Middle frontal gyrus (tissue), 1 donor: Measurements from ENCODE around the gene SMCHD1.
"Not testable (repeated sequence)": the region's sequence is repeated elsewhere in the genome, so short reads cannot be mapped to it uniquely, and the experiment has no call there.

Experiments used
- DNase-seq: peaks from one replicate; pipeline ENCODE4 v3.0.0-alpha.2; 2015; ENCODE audit warnings: low spot score; ENCODE audit errors: extremely low spot score

The SMCHD1 gene

DNA sequence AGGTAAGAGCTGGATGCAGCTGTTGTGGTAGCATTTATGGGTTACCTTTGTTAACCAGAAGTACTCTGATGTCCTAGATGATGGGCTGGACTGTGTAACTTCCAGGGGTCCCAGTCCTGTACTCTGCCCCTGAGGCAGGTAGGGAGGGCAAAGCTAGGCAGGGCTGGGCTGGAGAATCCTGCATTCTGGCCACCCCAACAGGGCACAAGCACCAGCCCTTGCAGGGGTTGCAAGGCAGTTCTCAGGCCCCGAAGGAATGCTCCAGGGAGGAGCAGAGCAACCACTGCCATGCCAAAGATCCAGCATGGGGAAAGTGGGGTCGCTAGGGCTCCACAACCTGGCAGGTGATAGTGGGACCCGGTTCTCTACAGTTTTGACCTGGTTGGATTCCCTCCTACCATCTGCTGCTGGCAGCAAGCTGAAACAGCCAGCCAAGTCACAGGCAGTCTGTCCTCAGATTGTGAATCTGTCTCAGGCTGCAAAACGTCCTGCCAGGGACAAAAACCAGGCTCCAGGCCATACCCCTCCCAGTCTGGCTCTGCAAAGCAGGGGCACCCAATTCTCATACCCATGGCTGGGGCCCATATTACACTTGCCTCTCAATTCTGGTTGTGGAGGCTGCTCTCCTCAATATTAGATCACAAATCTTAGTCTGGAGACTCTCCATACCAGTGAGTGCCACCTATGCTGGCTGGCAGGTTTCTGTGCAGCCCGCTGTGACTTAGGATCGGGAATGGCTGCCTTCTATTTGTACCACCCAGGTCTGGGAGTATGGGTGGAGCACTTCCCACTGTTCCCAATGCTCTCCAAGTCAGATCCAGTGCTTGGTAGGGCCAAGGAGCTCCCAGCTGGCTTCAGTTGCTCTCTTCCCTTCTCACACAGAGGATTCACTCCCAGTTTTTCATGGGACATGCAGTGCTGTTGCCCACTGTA, 61.1 kb downstream of the SMCHD1 start:
- DNase-seq = no peak

DNA sequence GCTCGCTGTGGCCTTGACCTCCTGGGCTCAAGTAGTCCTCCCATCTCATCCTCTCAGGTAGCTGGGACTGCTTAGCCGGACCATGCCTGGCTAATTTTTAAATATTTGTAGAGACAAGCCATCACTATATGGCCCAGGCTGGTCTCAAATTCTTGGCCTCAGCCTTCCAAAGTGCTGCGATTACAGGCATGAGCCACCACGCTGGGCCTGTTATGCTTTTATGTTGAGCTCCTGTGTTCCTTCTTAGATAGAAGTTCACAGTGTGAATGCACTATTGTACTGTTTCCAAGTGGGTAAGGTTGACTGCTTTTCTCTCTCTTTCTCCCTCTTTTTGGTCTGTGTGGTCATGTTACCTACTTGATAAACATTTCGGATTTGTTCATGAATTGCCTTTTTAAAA, 61.9 kb downstream of the SMCHD1 start:
- DNase-seq = no peak

DNA sequence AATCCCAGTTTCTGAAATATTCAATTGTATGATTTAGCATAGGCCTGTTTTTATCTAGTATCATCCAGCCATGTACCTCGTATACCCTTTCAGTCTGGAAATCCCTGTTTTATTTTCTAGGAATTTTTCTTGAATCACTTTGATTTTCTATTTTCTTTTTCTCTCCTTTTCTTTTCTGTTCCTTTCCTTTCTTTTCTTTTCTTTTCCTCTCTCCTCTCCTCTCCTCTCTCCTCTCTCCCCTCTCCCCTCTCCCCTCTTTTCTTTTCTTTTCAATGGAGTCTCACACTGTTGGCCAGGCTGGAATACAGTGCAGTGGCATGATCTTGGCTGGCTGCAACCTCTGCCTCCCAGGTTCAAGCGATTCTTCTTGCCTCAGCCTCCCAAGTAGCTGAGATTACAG, 63.5 kb downstream of the SMCHD1 start:
- DNase-seq = no peak

DNA sequence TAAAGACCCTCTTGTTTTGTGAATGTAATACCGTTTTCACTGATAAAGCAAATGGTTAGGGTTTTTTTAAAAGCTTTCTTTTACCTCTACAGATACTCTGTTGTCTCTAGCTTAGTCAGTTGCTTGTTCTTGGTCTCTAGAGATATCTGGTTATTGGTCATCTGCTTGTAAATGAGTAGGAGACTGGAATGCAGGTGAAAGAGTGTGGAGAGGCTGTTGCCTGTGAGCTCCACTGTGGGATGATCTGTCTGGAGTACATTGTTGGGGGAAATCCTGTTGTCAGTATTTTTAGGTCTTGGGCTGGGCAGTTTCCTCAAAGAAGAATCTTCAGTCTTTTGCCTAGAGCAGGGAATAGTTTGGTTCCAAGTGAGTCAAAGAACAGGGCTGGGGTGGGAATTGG, 67.7 kb downstream of the SMCHD1 start:
- no peak for DNase-seq

DNA sequence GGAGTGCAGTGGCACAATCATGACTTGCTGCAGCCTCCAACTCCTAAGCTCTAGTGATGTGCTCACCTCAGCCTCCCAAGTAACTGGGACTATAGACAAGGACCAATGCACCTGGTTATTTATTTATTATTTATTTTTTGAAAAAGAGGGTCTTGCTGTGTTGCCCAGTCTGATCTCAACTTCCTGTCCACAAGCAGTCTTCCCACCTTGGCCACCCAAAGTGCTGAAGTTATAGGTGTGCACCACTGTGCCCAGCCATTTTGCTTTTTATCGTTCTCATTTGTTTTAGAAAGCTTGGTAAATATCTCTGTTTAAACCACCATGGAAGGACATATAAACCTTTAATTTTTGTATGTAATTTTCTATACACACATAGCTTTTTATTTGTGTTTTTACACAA, 74.2 kb downstream of the SMCHD1 start:
- DNase-seq = no peak

DNA sequence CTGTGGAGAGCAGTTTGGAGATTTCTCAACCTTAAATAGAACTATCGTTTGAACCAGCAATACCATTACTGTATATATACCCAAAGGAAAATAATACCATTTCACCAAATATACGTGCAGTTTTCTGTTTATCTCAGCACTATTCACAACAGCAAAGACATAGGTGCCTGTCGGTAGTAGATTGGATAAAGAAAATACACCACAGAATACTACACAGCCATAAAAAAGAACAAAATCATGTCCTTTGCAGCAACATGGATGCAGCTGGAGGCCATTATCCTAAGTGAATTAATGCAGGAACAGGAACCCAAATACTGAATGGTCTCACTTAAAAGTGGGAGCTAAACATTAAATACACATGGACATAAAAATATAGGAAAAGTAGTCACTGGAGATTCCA, 81.3 kb downstream of the SMCHD1 start:
- no peak for DNase-seq

DNA sequence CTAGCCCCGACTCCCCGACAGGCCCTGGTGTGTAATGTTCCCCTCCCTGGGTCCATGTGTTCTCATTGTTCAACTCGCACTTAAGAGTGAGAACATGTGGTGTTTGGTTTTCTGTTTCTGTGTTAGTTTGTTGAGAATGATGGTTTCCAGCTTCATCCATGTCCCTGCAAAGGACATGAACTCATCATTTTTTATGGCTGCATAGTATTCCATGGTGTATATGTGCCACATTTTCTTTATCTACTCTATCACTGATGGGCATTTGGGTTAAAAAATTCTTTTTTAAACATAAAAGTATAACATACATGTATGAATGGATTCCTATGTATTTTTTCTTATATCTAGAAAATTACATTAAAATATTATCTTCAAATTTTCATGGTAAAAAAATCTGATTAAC, 84.6 kb downstream of the SMCHD1 start:
- not testable (repeated sequence) for DNase-seq

DNA sequence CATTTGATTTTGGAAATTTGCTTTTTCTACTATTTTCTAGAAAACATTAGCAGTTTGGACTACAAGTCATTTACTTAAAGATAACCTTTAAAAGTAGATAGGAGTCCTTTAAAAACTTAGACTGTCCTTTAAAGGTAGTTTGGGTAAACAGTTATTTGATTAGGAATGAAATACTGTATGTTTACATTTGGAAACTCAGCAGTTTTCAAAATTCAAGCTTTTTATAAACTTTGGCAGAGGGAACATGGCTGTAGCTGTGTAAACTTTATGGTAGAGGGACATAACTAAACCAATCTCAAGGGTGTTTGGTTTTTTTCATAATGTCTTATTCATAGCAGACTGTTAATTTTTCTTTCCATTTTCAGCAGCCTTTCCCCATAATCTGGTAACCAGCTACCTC, 90.7 kb downstream of the SMCHD1 start:
- DNase-seq = no peak

DNA sequence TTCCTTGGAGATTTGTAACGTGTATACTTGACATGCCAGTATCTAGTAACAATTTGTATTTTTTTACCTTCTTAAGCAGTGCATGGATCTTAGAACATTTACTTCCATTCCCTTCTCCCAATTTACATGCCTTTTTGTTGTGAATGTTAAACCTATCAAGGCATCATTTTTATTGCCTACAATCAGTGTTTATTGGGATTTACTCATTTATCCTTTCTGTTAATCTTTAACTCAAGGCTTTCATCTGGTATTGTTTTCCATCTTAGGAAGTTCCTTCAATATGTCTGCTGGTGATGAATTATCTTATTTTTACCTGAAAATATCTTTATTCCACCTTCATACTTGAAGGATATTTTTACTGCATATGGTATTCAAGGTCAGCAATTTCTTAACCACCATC, 102.8 kb downstream of the SMCHD1 start:
- no peak for DNase-seq

DNA sequence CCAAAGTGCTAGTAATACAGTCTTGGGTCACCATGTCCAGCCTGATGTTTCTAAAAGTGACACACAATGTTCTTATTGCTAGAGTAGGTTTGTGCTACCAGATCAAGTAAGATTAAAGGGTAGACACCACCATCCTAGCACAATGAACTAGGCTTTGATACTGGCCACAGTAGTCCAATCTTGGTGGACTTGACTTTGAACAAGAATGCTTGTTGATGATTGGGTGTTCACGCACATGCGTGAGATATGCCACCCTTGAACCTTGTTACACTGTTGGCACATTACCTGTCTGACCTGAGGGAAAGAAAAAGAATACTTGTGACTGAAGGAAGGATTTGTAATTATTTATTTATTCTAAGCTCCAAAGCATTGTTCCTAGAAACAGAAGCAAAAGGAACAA, 119.1 kb downstream of the SMCHD1 start:
- no peak for DNase-seq

DNA sequence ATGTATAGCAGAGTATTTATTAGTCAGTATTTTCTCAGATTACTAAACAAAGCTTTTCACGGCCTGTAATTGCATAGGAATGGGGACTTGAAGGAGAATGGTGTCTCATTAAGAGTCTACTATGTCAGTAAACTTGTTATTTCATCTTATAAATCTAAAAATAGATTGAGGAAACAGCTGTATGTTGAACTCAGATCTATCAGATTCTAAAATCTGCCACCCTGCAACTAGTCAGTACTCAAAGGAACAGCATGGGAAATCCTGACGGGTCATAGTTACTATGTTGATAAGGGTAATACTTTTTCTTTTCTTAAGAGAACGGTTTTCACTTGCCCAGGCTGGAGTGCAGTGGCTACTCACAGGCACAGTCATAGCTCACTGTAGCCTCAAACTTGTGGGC, 121.1 kb downstream of the SMCHD1 start:
- DNase-seq = no peak

DNA sequence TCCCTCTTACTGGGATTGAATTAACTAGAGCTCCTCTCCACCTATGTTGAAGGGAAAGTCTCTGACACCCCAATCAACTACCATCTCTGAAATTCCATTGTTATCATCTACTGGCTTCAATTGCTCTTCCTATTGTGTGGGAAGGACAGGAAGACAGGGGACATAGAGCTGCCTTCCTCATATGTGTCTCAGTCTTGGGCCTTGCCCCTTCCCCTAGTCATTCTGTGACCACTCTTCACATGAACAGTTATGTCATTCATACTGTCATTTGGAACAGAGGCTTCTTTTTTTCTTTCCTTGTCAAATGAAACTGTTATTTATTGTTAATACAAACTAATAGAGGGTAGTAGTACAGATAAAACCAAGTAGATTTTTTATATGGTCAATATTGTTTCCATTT, 121.7 kb downstream of the SMCHD1 start:
- DNase-seq = no peak

DNA sequence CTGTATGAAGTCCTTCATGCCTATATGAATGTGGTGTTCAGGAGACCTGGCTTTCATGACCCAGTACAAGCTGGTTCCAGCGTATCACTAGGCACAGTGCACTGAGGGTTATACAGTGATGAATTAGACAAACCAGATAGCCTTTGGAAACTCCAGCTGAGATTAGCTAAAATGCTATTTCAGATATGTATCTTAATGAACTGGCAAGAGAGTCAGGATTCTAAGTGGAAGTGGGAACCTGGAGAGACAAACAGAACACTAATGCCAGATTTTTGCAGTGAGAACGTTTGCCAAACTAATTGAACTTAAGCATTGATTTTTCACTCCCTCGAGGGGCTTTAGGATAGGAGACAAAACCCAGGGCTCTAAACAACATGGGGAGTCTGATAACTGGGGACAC, 125.2 kb downstream of the SMCHD1 start:
- DNase-seq = no peak

DNA sequence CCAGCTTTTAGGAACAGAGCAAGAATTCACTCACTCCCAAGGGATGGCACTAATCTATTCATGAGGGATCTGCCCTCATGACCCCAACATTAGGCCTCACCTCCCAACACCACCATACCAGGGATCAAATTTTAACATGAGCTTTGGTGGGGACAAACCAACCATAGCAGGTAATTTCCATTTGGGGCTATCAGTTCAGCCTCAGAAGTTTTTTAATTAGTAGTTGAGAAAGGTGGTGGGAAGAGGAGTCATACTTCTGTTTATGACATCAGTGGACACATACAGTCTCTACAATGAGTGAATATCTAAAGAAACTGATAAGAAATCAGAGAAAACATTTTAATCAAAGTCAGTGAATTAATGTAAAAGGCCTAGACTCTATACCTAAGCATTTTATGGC, 131.7 kb downstream of the SMCHD1 start:
- DNase-seq = no peak

DNA sequence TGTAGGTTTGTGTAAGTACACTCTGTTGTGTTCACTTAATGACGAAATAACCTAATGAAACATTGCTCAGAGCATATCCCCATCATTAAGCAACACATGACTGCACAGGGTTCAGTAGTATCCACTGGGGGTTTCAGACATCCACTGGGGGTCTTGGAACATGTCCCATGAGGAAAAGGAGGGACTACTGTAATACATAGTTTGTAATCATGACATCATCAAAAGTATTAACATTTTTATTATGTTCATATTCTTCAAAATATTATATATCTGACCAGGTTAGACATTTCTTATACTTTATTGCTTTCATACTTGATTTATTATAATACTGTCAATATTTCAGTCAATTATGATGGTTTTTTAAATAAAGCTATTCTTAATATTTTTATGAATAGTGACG, 136.9 kb downstream of the SMCHD1 start:
- DNase-seq = no peak

DNA sequence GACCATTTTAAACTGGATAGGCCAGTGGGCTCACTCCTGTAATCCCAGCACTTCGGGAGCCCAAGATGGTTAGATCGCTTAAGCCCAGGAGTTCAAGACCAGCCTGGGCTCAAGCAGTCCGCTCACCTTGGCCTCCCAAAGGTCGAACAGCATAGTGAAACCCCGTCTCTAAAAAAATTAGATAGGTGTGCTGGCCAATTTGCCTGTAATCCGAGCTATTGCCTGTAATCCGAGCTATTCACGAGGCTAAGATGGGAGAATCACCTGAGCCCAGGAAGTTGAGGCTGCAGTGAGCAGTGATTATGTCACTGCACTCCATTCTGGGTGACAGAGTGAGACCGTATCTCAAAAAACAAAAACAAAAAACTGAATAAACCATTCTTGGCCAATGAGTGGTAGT, 138.6 kb downstream of the SMCHD1 start:
- DNase-seq = no peak

DNA sequence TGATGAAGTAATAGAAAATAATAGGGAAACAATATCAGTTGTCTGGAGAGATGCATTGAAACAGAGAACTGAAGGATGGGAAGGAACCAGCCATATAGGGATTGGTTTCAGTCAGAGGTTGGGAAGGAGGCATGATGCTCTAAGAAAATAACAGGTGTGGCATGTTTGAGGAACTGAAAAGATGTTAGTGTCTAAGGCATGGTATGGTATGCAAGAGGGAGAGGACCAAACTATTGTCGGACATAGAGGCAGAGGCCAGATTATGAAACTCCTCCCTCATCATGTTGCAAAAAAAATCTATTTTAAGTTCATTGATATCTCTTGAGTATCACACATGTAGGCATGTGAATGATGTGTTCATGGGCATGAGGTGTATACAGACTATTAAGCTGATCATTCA, 142.4 kb downstream of the SMCHD1 start:
- no peak for DNase-seq

DNA sequence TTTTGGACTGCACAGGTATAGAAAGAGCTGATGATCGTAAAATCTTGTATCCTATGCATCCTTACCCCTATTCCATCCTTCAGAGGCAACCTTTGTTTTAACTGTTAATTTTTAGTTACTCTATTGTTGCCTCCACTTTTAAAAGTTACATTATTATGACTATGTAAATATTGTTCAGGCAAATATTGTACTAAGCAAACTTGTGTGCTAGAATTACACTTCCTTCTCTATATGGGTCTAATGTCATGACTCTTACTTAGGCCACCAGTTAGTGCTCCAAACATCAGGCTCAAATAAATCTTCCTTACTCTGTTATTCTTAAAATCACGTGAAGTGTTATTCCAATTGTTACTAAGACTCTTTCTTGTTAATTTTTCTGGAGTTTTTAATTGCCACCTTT, 143.8 kb downstream of the SMCHD1 start:
- DNase-seq = no peak

DNA sequence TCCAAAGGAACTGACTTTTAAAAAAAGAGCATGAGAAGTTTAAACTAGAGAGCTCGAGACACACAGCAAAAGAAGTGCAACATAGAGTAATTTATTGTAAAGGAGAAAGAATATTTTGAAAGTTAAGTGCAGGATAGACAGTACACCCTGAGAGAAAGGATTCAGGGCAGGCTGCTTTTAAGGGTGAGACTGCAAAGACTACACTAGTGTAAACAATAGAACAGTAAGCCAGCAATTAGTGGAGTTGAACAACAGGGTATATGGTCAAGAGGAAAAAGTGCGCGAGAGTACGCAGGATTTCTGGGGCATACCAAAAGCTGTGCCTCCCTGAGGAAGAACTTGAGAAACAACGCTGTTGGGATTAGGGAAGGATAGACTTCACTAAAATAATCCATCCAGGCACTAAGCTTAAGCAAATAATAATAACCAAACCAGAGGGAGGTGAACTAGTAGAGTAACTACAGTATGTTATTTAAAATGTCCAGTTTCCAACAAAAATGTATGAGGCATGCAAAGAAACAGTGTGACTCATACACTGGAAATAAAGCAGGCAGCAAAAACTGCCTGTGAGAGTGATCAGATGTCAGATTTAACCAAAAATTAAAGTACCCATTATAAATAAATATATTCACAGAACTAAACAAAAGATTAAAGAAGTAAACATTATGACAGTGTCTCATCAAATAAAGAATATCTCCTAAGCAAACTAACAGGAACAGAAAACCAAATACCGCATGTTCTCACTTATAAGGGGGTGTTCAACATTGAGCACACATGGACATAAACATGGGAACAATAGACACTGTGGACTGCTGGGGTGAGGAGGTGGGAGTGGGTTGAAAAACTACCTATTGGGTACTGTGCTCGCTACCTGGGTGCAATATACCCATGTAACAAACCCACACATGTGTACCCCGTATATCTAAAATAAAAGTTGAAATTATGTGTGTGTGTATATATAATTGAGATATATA, 150.7 kb downstream of the SMCHD1 start:
- no peak for DNase-seq

DNA sequence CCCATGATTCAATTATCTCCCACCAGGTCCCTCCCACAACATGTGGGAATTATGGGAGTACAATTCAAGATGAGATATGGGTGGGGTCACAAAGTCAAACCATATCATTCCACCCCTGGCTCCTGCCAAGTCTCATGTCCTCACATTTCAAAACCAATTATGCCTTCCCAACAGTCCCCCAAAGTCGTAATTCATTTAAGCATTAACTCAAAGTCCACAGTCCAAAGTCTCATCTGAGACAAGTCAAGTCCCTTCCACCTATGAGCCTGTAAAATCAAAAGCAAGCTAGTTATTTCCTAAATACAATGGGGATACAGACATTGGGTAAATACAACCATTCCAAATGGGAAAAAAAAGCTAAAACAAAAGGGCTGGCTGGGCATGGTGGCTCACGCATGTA, 153.1 kb downstream of the SMCHD1 start:
- not testable (repeated sequence) for DNase-seq

DNA sequence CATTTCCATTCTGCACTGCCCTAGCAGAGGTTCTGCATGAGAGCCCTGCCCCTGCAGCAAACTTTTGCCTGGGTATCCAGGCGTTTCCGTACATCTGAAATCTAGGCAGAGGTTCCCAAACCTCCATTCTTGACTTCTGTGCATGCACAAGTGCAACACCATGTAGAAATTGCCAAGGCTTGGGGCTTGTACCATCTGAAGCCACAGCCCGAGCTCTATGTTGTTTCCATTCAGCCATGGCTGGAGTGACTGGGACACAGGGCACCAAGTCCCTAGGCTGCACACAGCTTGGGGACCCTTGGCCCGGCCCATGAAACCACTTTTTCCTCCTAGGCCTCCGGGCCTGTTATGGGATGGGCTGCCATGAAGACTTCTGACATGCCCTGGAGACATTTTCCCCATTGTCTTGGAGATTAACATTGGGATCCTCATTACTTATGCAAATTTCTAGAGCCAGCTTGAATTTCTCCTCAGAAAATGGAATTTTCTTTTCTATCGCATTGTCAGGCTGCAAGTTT, 154.2 kb downstream of the SMCHD1 start:
- DNase-seq = not testable (repeated sequence)

DNA sequence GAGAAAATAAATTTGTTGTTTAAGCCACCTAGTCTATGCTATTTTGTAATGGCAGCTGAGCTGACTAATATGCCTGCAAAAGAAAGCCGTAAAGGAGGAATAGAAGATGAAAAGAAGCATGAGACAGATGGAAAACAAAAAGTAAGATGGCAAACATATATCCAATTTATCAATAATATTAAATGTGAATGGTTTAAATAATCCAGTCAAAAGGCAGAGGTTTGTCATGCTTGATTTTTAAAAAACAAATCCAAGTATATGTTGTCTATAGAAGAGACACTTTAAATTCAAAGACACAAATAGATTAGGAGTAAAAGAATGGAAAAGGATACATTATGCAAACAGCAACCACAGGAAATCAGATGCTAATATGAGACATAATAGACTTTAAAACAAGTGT, 155.9 kb downstream of the SMCHD1 start:
- DNase-seq = no peak
